Measurements from ENCODE around the gene DCX.

The DCX gene

GRCh38 chrX:111375747-111376146 lies 36.2 kb downstream of the DCX start:
- no peaks in the 10 kb centered on the region for H3K27me3 ChIP-seq (ENCODE audit: low read length)
- H4K20me1 ChIP-seq (ENCODE audit: low read depth, low read length): no peaks in the 10 kb centered on the region
- TF ChIP-seq CTCF (IDR thresholded peaks at IDR 0.05; ENCODE audit: insufficient read depth, low read length, poor library complexity, severe bottlenecking): no peak
- TF ChIP-seq EZH2phosphoT487 (conservative IDR thresholded peaks at IDR 0.05; ENCODE audit: low read length): no peak
- H3K9me3 ChIP-seq (ENCODE audit: insufficient read depth, low read length): no peaks in the 10 kb centered on the region
- H2AFZ ChIP-seq (ENCODE audit: low read depth, low read length, severe bottlenecking): no peak overlapping the region
- H3K4me2 ChIP-seq (ENCODE audit: low read depth, low read length, poor library complexity, severe bottlenecking): no peak overlapping the region
- no peak overlapping the region for H3K9ac ChIP-seq (ENCODE audit: low read length)
- H3K4me3 ChIP-seq (ENCODE audit: insufficient read depth, low read length, poor library complexity, severe bottlenecking): no peak overlapping the region
- no peaks in the 10 kb centered on the region for H3K79me2 ChIP-seq (ENCODE audit: insufficient read depth, low read length)
- no peaks in the 10 kb centered on the region for H3F3A ChIP-seq (ENCODE audit: insufficient read depth)
- H3K27ac ChIP-seq (ENCODE audit: low read depth, low read length): no peak overlapping the region
- H3K9me2 ChIP-seq (replicated peaks; ENCODE audit: insufficient read depth, low read length): no peaks in the 10 kb centered on the region
- H3K36me3 ChIP-seq (ENCODE audit: low read length): no peaks in the 10 kb centered on the region

GRCh38 chrX:111372086-111372485 lies 39.9 kb downstream of the DCX start:
- no peaks in the 10 kb centered on the region for H3K9me2 ChIP-seq (replicated peaks; ENCODE audit: insufficient read depth, low read length)
- no peak overlapping the region for H3K9ac ChIP-seq (ENCODE audit: low read length)
- no peak overlapping the region for H3K4me2 ChIP-seq (ENCODE audit: low read depth, low read length, poor library complexity, severe bottlenecking)
- H4K20me1 ChIP-seq (ENCODE audit: low read depth, low read length): no peaks in the 10 kb centered on the region
- TF ChIP-seq CTCF (IDR thresholded peaks at IDR 0.05; ENCODE audit: insufficient read depth, low read length, poor library complexity, severe bottlenecking) (no peak), EZH2phosphoT487 (conservative IDR thresholded peaks at IDR 0.05; ENCODE audit: low read length) (no peak)
- H3K27ac ChIP-seq (ENCODE audit: low read depth, low read length): no peak overlapping the region
- no peak overlapping the region for H3K4me3 ChIP-seq (ENCODE audit: insufficient read depth, low read length, poor library complexity, severe bottlenecking)
- H2AFZ ChIP-seq (ENCODE audit: low read depth, low read length, severe bottlenecking): no peak overlapping the region
- H3F3A ChIP-seq (ENCODE audit: insufficient read depth): no peaks in the 10 kb centered on the region
- H3K36me3 ChIP-seq (ENCODE audit: low read length): no peaks in the 10 kb centered on the region
- no peaks in the 10 kb centered on the region for H3K27me3 ChIP-seq (ENCODE audit: low read length)
- no peaks in the 10 kb centered on the region for H3K79me2 ChIP-seq (ENCODE audit: insufficient read depth, low read length)
- no peaks in the 10 kb centered on the region for H3K9me3 ChIP-seq (ENCODE audit: insufficient read depth, low read length)

- Histone ChIP-seq H3K4me2 (ENCODE audit: low read depth, low read length, poor library complexity, severe bottlenecking) (no peak overlapping the region), H3K9ac (ENCODE audit: low read length) (no peak overlapping the region), H3K9me2 (replicated peaks; ENCODE audit: insufficient read depth, low read length) (no peaks in the 10 kb centered on the region), H2AFZ (ENCODE audit: low read depth, low read length, severe bottlenecking) (no peak overlapping the region), H3F3A (ENCODE audit: insufficient read depth) (no peaks in the 10 kb centered on the region), H3K9me3 (ENCODE audit: insufficient read depth, low read length) (no peaks in the 10 kb centered on the region), H3K36me3 (ENCODE audit: low read length) (no peaks in the 10 kb centered on the region), H3K79me2 (ENCODE audit: insufficient read depth, low read length) (no peaks in the 10 kb centered on the region), H3K4me3 (ENCODE audit: insufficient read depth, low read length, poor library complexity, severe bottlenecking) (no peak overlapping the region), H4K20me1 (ENCODE audit: low read depth, low read length) (no peaks in the 10 kb centered on the region), H3K27ac (ENCODE audit: low read depth, low read length) (no peak overlapping the region), H3K27me3 (ENCODE audit: low read length) (no peaks in the 10 kb centered on the region)
- TF ChIP-seq CTCF (IDR thresholded peaks at IDR 0.05; ENCODE audit: insufficient read depth, low read length, poor library complexity, severe bottlenecking) (no peak), EZH2phosphoT487 (conservative IDR thresholded peaks at IDR 0.05; ENCODE audit: low read length) (no peak)
Measured at GRCh38 chrX:111365770-111366325, 46.1 kb downstream of the DCX start.
